HepG2 (cell line): ENCODE results near the gene NEK9. TPM values are rescaled to one million over a fixed set of nuclear protein-coding genes. Genes with fewer than 3 reads are reported as not detected.

Experiments used
- AKAP8 ChIP-seq: sonication (generic); formaldehyde crosslinking; IDR thresholded peaks from 2 replicates; pipeline ENCODE4 v1.5.1; 2020; ENCODE audit warnings: mild to moderate bottlenecking, missing genetic modification reagents
- CHD2 ChIP-seq: IDR thresholded peaks from 2 replicates; pipeline ENCODE4 v1.6.1; 2011; ENCODE audit warnings: low read depth, low read length, improper control_type of control experiment
- CHD4 ChIP-seq: fragments of 200-600 bp; sonication (generic); IDR thresholded peaks from 2 replicates; pipeline ENCODE4 v1.7.0; 2017; ENCODE audit warnings: mild to moderate bottlenecking, low read length, borderline replicate concordance
- FOXC1 ChIP-seq: sonication (generic); formaldehyde crosslinking; IDR thresholded peaks from 2 replicates; pipeline ENCODE4 v1.8.0; 2022; ENCODE audit warnings: mild to moderate bottlenecking, missing genetic modification reagents, borderline replicate concordance
- FOXK2 ChIP-seq: fragments of 450-650 bp; IDR thresholded peaks from 2 replicates; pipeline ENCODE4 v1.6.1; 2016
- HDAC2 ChIP-seq: sonication (generic); formaldehyde crosslinking; IDR thresholded peaks from 2 replicates; pipeline ENCODE4 v1.4.0; 2020; ENCODE audit warnings: missing genetic modification reagents
- HMG20A ChIP-seq: IDR thresholded peaks from 2 replicates; pipeline ENCODE4 v1.6.1; 2016; ENCODE audit warnings: borderline replicate concordance
- KDM1A ChIP-seq: IDR thresholded peaks from 2 replicates; pipeline ENCODE4 v1.6.1; 2016; ENCODE audit warnings: missing compliant biosample characterization
- MIXL1 ChIP-seq: IDR thresholded peaks from 2 replicates; pipeline ENCODE4 v1.6.1; 2016
- SMAD1 ChIP-seq: sonication (generic); formaldehyde crosslinking; IDR thresholded peaks from 2 replicates; pipeline ENCODE4 v1.4.0; 2020; ENCODE audit warnings: missing genetic modification reagents, low read depth, mild to moderate bottlenecking, borderline replicate concordance
- SRSF4 ChIP-seq: fragments of 200-400 bp; formaldehyde crosslinking; IDR thresholded peaks from one replicate; pipeline ENCODE4 v1.6.1; 2018; ENCODE audit warnings: mild to moderate bottlenecking, low read depth, low read length, moderate library complexity; ENCODE audit not compliant: poor library complexity, severe bottlenecking
- ZEB1 ChIP-seq: IDR thresholded peaks from 2 replicates; pipeline ENCODE4 v1.6.1; 2012; ENCODE audit warnings: mild to moderate bottlenecking, low read depth, inconsistent platforms; ENCODE audit not compliant: insufficient replicate concordance
- ZFP41 ChIP-seq: sonication (generic); formaldehyde crosslinking; IDR thresholded peaks from 2 replicates; pipeline ENCODE4 v1.4.0; 2020; ENCODE audit warnings: mild to moderate bottlenecking, missing genetic modification reagents, borderline replicate concordance
- ZIK1 ChIP-seq: sonication (generic); formaldehyde crosslinking; IDR thresholded peaks from 2 replicates; pipeline ENCODE4 v1.5.0; 2020; ENCODE audit warnings: mild to moderate bottlenecking, low read depth, missing genetic modification reagents, borderline replicate concordance
- ZNF160 ChIP-seq: sonication (generic); formaldehyde crosslinking; IDR thresholded peaks from 2 replicates; pipeline ENCODE4 v1.8.0; 2022; ENCODE audit warnings: mild to moderate bottlenecking, inconsistent platforms, missing genetic modification reagents
- ZNF468 ChIP-seq: sonication (generic); formaldehyde crosslinking; IDR thresholded peaks from 2 replicates; pipeline ENCODE4 v1.8.0; 2022; ENCODE audit warnings: mild to moderate bottlenecking, moderate library complexity, missing genetic modification reagents
- ZNF776 ChIP-seq: sonication (generic); formaldehyde crosslinking; IDR thresholded peaks from 2 replicates; pipeline ENCODE4 v1.4.0; 2020; ENCODE audit warnings: mild to moderate bottlenecking, missing genetic modification reagents
- polyA plus RNA-seq, 8 experiments: library from polyadenylated mRNA; depleted of rRNA in 3 of 8; stranded (reverse) in 7 of 8; unstranded in 1 of 8; fragments of >200 nt; fragmentation: Illumina TruSeq in 4 of 8; extraction: Trizol in 4 of 8; gene quantifications; 2 replicates each; pipeline versions ENCODE4 v1.2.1 to v1.2.3, GENCODE V29; 2011 to 2016; ENCODE audit warnings: low read depth in 4 of 8, missing spikeins in 1 of 8, mixed read lengths in 1 of 8; ENCODE audit not compliant: insufficient read depth in 1 of 8
- total RNA-seq, 5 experiments: library from RNA; depleted of rRNA; stranded (reverse); fragments of >200 nt; fragmentation: Illumina TruSeq; extraction: Trizol; gene quantifications; 2 replicates each; pipeline ENCODE4 v1.2.3, GENCODE V29; 2016; ENCODE audit warnings: low read depth in 1 of 5
- TF ChIP-seq, protein P1 (sequence below): IDR thresholded peaks from 2 replicates; pipeline ENCODE4 v1.6.1; 2018; ENCODE audit warnings: missing genetic modification reagents
- TF ChIP-seq, protein P2 (sequence below): sonication (generic); formaldehyde crosslinking; IDR thresholded peaks from 2 replicates; pipeline ENCODE4 v1.8.0; 2022; ENCODE audit warnings: mild to moderate bottlenecking, missing genetic modification reagents, borderline replicate concordance
- TF ChIP-seq, protein P3 (sequence below): IDR thresholded peaks from 2 replicates; pipeline ENCODE4 v1.6.1; 2012; ENCODE audit warnings: inconsistent platforms
- TF ChIP-seq, protein P4 (sequence below), 2 experiments: sonication (generic) in 1 of 2; formaldehyde crosslinking in 1 of 2; IDR thresholded peaks; 2 replicates each; pipeline versions ENCODE4 v1.6.1 to v1.9.0; 2014 to 2022; ENCODE audit warnings: antibody characterized with exemption in 1 of 2, borderline replicate concordance in 1 of 2, inconsistent platforms in 1 of 2, low read depth in 1 of 2, missing genetic modification reagents in 1 of 2

The NEK9 gene
- total and polyA plus RNA-seq, 2 of the 13 experiments (the other 11 are each of a cell fraction or from before 2014, with no cell fraction given) = 16.5 to 27.3 TPM

DNA sequence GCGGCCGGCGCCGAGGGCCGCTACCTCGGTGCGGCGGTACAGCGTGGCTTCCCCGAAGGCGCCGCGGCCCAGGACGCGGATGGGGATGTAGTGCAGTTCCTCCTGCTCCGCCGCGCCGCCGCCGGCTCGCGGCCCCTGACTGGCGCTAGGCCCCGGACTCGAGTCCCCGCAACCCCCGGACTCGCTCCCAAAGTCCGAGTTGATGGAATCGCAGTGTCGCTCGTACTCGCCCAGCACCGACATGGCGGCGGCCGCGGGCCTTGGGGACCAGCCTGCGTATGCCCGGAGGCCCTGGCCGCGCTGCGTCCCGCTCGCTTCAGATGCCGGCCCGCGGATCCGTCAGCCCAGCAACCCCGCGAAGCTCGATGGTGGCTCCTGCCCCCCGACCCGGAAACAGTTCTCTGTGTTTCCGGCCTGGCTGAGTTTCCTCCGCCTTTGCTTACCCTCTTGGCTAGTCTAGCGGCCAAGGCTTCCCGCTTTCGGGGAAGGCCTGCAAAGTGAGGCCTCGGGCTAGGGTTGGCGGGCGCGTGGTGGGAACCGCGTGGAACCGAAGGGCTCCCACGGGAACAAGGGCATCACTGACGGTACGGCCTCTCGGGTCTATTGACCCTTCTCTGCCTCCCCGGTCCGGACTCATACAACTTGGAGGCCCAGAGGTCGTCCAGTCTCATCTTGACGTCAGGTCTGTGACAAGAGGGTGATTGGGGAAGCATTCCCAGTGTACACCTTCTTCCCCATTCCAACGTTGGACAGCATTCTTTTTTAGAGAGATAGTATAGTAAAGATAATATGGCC lies at the start of gene NEK9 (continued):
- TF ChIP-seq ZIK1 (peak; percentile 87), ZEB1 (no peak), HDAC2 (CRISPR knock-in tag) (peak; percentile 49), ZNF776 (peak; percentile 70; the same call in 1 of the 2 replicates), ZFP41 (CRISPR knock-in tag) (no peak), FOXK2 (no peak), HMG20A (peak; percentile 15; the same call in 1 of the 2 replicates), CHD4 (no peak), FOXC1 (CRISPR knock-in tag) (peak; percentile 83; the same call in 1 of the 2 replicates), ZNF160 (CRISPR knock-in tag) (0 out of 2 replicates have a peak, but pooled peaks have one; percentile 38), SMAD1 (peak; percentile 78; the same call in 1 of the 2 replicates), SRSF4 (no peak), CHD2 (no peak), KDM1A (CRISPR knock-in tag) (no peak; the same call in 1 of the 2 replicates), MIXL1 (CRISPR knock-in tag) (no peak), AKAP8 (CRISPR knock-in tag) (no peak), ZNF468 (CRISPR knock-in tag) (peak; percentile 83; the same call in 1 of the 2 replicates)
- TF ChIP-seq, protein P1, sequence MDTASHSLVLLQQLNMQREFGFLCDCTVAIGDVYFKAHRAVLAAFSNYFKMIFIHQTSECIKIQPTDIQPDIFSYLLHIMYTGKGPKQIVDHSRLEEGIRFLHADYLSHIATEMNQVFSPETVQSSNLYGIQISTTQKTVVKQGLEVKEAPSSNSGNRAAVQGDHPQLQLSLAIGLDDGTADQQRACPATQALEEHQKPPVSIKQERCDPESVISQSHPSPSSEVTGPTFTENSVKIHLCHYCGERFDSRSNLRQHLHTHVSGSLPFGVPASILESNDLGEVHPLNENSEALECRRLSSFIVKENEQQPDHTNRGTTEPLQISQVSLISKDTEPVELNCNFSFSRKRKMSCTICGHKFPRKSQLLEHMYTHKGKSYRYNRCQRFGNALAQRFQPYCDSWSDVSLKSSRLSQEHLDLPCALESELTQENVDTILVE (CRISPR knock-in tag) = no peak; the same call in none of the 2 replicates
- TF ChIP-seq, protein P2, sequence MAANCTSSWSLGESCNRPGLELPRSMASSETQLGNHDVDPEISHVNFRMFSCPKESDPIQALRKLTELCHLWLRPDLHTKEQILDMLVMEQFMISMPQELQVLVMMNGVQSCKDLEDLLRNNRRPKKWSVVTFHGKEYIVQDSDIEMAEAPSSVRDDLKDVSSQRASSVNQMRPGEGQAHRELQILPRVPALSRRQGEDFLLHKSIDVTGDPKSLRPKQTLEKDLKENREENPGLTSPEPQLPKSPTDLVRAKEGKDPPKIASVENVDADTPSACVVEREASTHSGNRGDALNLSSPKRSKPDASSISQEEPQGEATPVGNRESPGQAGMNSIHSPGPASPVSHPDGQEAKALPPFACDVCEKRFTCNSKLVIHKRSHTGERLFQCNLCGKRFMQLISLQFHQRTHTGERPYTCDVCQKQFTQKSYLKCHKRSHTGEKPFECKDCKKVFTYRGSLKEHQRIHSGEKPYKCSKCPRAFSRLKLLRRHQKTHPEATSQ = no peak
- TF ChIP-seq, protein P3, sequence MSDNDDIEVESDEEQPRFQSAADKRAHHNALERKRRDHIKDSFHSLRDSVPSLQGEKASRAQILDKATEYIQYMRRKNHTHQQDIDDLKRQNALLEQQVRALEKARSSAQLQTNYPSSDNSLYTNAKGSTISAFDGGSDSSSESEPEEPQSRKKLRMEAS = peak; percentile 83
- TF ChIP-seq, protein P4, sequence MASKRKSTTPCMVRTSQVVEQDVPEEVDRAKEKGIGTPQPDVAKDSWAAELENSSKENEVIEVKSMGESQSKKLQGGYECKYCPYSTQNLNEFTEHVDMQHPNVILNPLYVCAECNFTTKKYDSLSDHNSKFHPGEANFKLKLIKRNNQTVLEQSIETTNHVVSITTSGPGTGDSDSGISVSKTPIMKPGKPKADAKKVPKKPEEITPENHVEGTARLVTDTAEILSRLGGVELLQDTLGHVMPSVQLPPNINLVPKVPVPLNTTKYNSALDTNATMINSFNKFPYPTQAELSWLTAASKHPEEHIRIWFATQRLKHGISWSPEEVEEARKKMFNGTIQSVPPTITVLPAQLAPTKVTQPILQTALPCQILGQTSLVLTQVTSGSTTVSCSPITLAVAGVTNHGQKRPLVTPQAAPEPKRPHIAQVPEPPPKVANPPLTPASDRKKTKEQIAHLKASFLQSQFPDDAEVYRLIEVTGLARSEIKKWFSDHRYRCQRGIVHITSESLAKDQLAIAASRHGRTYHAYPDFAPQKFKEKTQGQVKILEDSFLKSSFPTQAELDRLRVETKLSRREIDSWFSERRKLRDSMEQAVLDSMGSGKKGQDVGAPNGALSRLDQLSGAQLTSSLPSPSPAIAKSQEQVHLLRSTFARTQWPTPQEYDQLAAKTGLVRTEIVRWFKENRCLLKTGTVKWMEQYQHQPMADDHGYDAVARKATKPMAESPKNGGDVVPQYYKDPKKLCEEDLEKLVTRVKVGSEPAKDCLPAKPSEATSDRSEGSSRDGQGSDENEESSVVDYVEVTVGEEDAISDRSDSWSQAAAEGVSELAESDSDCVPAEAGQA (IDR thresholded peaks at IDR 0.05; ENCODE audit: low read depth) = peak; percentile 75; the same call in 1 of the 2 replicates
- TF ChIP-seq, protein P4 (CRISPR knock-in tag; IDR thresholded peaks at IDR 0.05; ENCODE audit: borderline replicate concordance) = 0 out of 2 replicates have a peak, but pooled peaks have one; percentile 41
